Endodermal cell (in vitro differentiated cells): Measurements from ENCODE around the gene LRCH1. TPM values are rescaled to one million over a fixed set of nuclear protein-coding genes. Genes with fewer than 3 reads are reported as not detected.
"Not testable (repeated sequence)": the region's sequence is repeated elsewhere in the genome, so short reads cannot be mapped to it uniquely, and the experiment has no call there.

ENCODE experiments used
- DNase-seq: peaks from one replicate; pipeline ENCODE4 v3.0.0-alpha.2; 2017
- H3K27ac ChIP-seq: 2 replicates; pipeline ENCODE4 v1.5.1; 2013; ENCODE audit warnings: mild to moderate bottlenecking, low read depth, low read length, moderate library complexity
- H3K27me3 ChIP-seq: 2 replicates; pipeline ENCODE4 v1.6.1; 2013; ENCODE audit warnings: mild to moderate bottlenecking, low read length, moderate library complexity; ENCODE audit not compliant: insufficient read depth, control insufficient read depth, poor library complexity, severe bottlenecking
- H3K36me3 ChIP-seq: 2 replicates; pipeline ENCODE4 v1.7.0; 2013; ENCODE audit warnings: mild to moderate bottlenecking, low read length, moderate library complexity; ENCODE audit not compliant: control insufficient read depth, insufficient read depth
- H3K4me1 ChIP-seq: one replicate; pipeline ENCODE4 v1.7.0; 2013; ENCODE audit warnings: low read length; ENCODE audit not compliant: control insufficient read depth, insufficient read depth
- H3K4me3 ChIP-seq: 2 replicates; pipeline ENCODE4 v1.5.1; 2013; ENCODE audit warnings: mild to moderate bottlenecking, low read length, moderate library complexity
- H3K9ac ChIP-seq: 2 replicates; pipeline ENCODE4 v1.6.1; 2013; ENCODE audit warnings: mild to moderate bottlenecking, low read length, moderate library complexity; ENCODE audit not compliant: poor library complexity, severe bottlenecking; ENCODE audit errors: extremely low read depth
- H3K9me3 ChIP-seq: 2 replicates; pipeline ENCODE4 v1.6.1; 2013; ENCODE audit warnings: mild to moderate bottlenecking, low read length, moderate library complexity; ENCODE audit not compliant: control insufficient read depth
- H3K27ac Mint-ChIP-seq: 2 replicates; pipeline ENCODE4 v1.8.0; 2020; ENCODE audit warnings: mixed read lengths
- H3K27me3 Mint-ChIP-seq: 2 replicates; pipeline ENCODE4 v1.8.0; 2021; ENCODE audit warnings: mild to moderate bottlenecking, mixed read lengths; ENCODE audit not compliant: insufficient read depth
- H3K36me3 Mint-ChIP-seq: 2 replicates; pipeline ENCODE4 v1.8.0; 2020; ENCODE audit warnings: low read depth, mixed read lengths
- H3K4me1 Mint-ChIP-seq: 2 replicates; pipeline ENCODE4 v1.8.0; 2020; ENCODE audit warnings: mixed read lengths
- H3K4me3 Mint-ChIP-seq: 2 replicates; pipeline ENCODE4 v1.8.0; 2020; ENCODE audit warnings: mild to moderate bottlenecking, moderate library complexity, mixed read lengths
- H3K9me3 Mint-ChIP-seq: 2 replicates; pipeline ENCODE4 v1.8.0; 2020; ENCODE audit warnings: mild to moderate bottlenecking, mixed read lengths
- WGBS, 2 experiments: methylation state at CpG; one replicate each; pipeline versions ENCODE4 v1.1.5 to v1.1.7; 2013; ENCODE audit warnings: missing lambda C conversion rate in 2 of 2, mixed read lengths in 1 of 2; ENCODE audit not compliant: insufficient coverage in 1 of 2, insufficient read length in 1 of 2; 5-methylcytosine and 5-hydroxymethylcytosine counted together
- total RNA-seq, 2 donors: library from RNA; stranded (reverse); fragmentation: NEBNext Ultra II Directional in 1 of 2; extraction: Animal tissue kit (Norgen Biotek cat#: 25700) in 1 of 2; gene quantifications; 2 replicates in 1 of 2; 3 replicates in 1 of 2; pipeline ENCODE4 v1.2.1, GENCODE V29; 2021
- TF ChIP-seq, protein P1 (sequence below): fragments of 200-600 bp; sonication (generic); conservative IDR thresholded peaks from 2 replicates; pipeline ENCODE4 v1.5.0; 2021; ENCODE audit warnings: antibody characterized with exemption, mild to moderate bottlenecking

LRCH1 gene
- total RNA-seq, 2 donors from 2014 or later: 8.1 to 11.8 TPM

DNA sequence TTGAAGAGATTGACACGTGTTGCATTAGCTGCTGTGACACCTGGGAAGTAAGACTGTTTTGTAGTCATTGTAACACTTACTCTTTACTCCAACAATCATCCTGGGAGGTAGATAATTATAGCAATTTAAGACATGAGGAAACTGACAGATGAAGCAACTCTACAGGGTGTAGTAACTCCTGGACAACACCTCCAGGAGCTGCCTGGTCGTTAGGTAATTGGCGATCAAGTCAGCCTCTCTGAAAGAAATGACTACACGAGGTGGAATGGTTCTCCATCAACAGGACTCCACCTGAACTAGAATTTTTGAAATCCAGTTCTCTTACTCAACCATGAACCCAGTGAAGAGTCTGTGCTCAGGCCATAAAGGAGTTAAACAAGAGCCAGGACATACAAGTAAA lies 43.0 kb upstream of the LRCH1 start:
- peaks cover 15% of the 10 kb centered on the region for H3K27me3 Mint-ChIP-seq
- WGBS, 2 experiments: 86 to 90% methylated on average over 3 of the region's 4 CpGs

DNA sequence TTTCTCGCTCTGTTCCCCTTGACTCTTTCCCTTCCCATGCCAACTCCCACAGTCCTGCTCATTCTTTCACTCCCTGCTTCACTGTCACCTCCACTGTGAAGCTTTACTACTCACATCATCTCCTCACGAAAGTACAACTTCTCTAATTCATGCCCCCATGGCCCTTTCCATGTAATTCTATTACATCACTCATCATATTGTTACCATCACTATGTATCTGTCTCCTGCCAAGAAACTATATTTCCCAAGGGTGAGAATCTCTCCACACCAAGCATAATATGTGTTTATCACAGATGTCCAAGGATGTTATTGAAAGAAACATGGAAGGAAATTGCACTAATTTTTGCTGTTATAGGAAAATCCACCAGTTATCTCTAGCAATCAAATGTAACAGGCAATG lies 37.2 kb upstream of the LRCH1 start:
- no peaks in the 10 kb centered on the region for H3K9me3 ChIP-seq
- no peak overlapping the region for H3K27ac Mint-ChIP-seq

More for the DNA sequence above, 43.0 kb upstream of the LRCH1 start:
- Mint-ChIP-seq H3K4me1 (peaks cover 4% of the 10 kb centered on the region), H3K4me3 (no peak overlapping the region), H3K9me3 (peaks cover 6% of the 10 kb centered on the region), H3K27ac (no peak overlapping the region), H3K36me3 (no peaks in the 10 kb centered on the region)
- Histone ChIP-seq H3K9ac (no peak overlapping the region), H3K27me3 (peaks cover 14% of the 10 kb centered on the region), H3K4me3 (no peak overlapping the region), H3K4me1 (no peaks in the 10 kb centered on the region), H3K36me3 (no peaks in the 10 kb centered on the region), H3K27ac (no peak overlapping the region), H3K9me3 (no peaks in the 10 kb centered on the region)
- TF ChIP-seq, protein P1, sequence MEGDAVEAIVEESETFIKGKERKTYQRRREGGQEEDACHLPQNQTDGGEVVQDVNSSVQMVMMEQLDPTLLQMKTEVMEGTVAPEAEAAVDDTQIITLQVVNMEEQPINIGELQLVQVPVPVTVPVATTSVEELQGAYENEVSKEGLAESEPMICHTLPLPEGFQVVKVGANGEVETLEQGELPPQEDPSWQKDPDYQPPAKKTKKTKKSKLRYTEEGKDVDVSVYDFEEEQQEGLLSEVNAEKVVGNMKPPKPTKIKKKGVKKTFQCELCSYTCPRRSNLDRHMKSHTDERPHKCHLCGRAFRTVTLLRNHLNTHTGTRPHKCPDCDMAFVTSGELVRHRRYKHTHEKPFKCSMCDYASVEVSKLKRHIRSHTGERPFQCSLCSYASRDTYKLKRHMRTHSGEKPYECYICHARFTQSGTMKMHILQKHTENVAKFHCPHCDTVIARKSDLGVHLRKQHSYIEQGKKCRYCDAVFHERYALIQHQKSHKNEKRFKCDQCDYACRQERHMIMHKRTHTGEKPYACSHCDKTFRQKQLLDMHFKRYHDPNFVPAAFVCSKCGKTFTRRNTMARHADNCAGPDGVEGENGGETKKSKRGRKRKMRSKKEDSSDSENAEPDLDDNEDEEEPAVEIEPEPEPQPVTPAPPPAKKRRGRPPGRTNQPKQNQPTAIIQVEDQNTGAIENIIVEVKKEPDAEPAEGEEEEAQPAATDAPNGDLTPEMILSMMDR: no peak
- no peak for DNase-seq

GRCh38 chr13:46516599-46517338 lies 36.2 kb upstream of the LRCH1 start:
- H3K4me3 Mint-ChIP-seq: no peak overlapping the region
- H3K27ac Mint-ChIP-seq: no peak overlapping the region
- peaks cover 20% of the 10 kb centered on the region for H3K27me3 Mint-ChIP-seq
- DNase-seq: no peak
- peaks cover 4% of the 10 kb centered on the region for H3K4me1 Mint-ChIP-seq
- Histone ChIP-seq H3K27ac (no peak overlapping the region), H3K4me3 (no peak overlapping the region), H3K27me3 (peaks cover 49% of the 10 kb centered on the region), H3K36me3 (no peaks in the 10 kb centered on the region), H3K4me1 (no peaks in the 10 kb centered on the region), H3K9me3 (peaks cover 9% of the 10 kb centered on the region), H3K9ac (no peak overlapping the region)
- 74 to 80% methylated on average over 4 of the region's 4 CpGs for WGBS, 2 experiments
- TF ChIP-seq, protein P1: no peak
- H3K9me3 Mint-ChIP-seq: peaks cover 10% of the 10 kb centered on the region
- no peaks in the 10 kb centered on the region for H3K36me3 Mint-ChIP-seq

More for the DNA sequence above, 37.2 kb upstream of the LRCH1 start:
- H3K36me3 ChIP-seq: no peaks in the 10 kb centered on the region
- H3K9ac ChIP-seq: no peak overlapping the region
- Mint-ChIP-seq H3K4me3 (no peak overlapping the region), H3K36me3 (no peaks in the 10 kb centered on the region), H3K9me3 (peaks cover 4% of the 10 kb centered on the region), H3K4me1 (peaks cover 4% of the 10 kb centered on the region), H3K27me3 (peaks cover 20% of the 10 kb centered on the region)
- DNase-seq: no peak
- TF ChIP-seq, protein P1: no peak
- H3K27ac ChIP-seq: no peak overlapping the region
- no peak overlapping the region for H3K4me3 ChIP-seq
- 93 to 96% methylated on average over 2 of the region's 2 CpGs for WGBS, 2 experiments
- H3K4me1 ChIP-seq: no peaks in the 10 kb centered on the region
- peaks cover 49% of the 10 kb centered on the region for H3K27me3 ChIP-seq

DNA sequence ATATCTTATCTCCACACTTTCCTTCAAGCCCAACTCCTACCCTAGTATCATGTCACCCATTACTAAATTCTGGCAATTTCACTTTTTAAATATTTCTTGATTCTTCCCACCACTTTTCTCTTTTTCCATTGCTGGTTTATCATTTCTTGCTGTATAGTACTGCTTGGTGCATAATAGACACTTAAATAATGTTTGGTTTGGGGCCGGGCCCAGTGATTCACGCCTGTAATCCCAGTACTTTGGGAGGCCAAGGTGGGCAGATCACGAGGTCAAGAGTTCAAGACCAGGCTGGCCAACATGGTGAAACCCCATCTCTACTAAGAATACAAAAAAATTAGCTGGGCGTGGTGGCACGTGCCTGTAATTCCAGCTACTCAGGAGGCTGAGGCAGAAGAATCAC lies 35.2 kb upstream of the LRCH1 start:
- H3K9me3 Mint-ChIP-seq: peaks cover 11% of the 10 kb centered on the region
- H3K36me3 Mint-ChIP-seq, H3K27ac Mint-ChIP-seq, DNase-seq, H3K4me1 ChIP-seq, H3K27ac ChIP-seq, H3K36me3 ChIP-seq, H3K4me3 ChIP-seq, H3K4me3 Mint-ChIP-seq, H3K9ac ChIP-seq: not testable (repeated sequence)
- peaks cover 20% of the 10 kb centered on the region for H3K27me3 Mint-ChIP-seq
- Histone ChIP-seq H3K27me3 (peaks cover 49% of the 10 kb centered on the region), H3K9me3 (peaks cover 14% of the 10 kb centered on the region)
- H3K4me1 Mint-ChIP-seq: peaks cover 10% of the 10 kb centered on the region
- WGBS, 2 experiments: 92 to 96% methylated on average over 3 to 5 of the region's 5 CpGs
